Lower lobe of right lung (tissue), 2 donors: ENCODE measurements around the gene EPHA8. TPM values are rescaled to one million over a fixed set of nuclear protein-coding genes. Genes with fewer than 3 reads are reported as not detected.

Experiments used
- ATAC-seq, 2 donors: fragments of 200-7000 bp; cut with Tn5 transposase; one replicate each; pipeline ENCODE4 v1.9.1; 2020 to 2022; ENCODE audit warnings: mild to moderate bottlenecking in 2 of 2, moderate library complexity in 2 of 2
- DNase-seq: peaks from one replicate; pipeline ENCODE4 v3.0.0-alpha.2; 2020
- H3K27ac ChIP-seq: fragments of 200-600 bp; one replicate; pipeline ENCODE4 v1.8.0; 2022
- H3K27me3 ChIP-seq: fragments of 200-600 bp; one replicate; pipeline ENCODE4 v1.8.0; 2022; ENCODE audit warnings: low read depth
- H3K36me3 ChIP-seq: fragments of 200-600 bp; one replicate; pipeline ENCODE4 v1.8.0; 2022; ENCODE audit warnings: mild to moderate bottlenecking
- H3K4me1 ChIP-seq: fragments of 200-600 bp; one replicate; pipeline ENCODE4 v1.8.0; 2022
- H3K4me3 ChIP-seq: fragments of 200-600 bp; one replicate; pipeline ENCODE4 v1.8.0; 2022; ENCODE audit warnings: mild to moderate bottlenecking
- H3K9me3 ChIP-seq: fragments of 200-600 bp; one replicate; pipeline ENCODE4 v1.8.0; 2022
- intact Hi-C: fragments of 100-400 bp; cut with DNase I; formaldehyde crosslinking; loops from one replicate; pipeline ENCODE4 v1.11.0; 2022
- total RNA-seq: library from RNA; stranded (reverse); fragmentation: NEBNext Ultra II Directional; extraction: Animal tissue kit (Norgen Biotek cat#: 25700); gene quantifications from one replicate; pipeline ENCODE4 v1.2.1, GENCODE V29; 2021
- TF ChIP-seq, protein P1 (sequence below): fragments of 200-600 bp; IDR thresholded peaks from one replicate; pipeline ENCODE4 v1.8.0; 2022; ENCODE audit warnings: antibody characterized with exemption, mild to moderate bottlenecking
- donor health status: DM: no; HTN: yes; CAD: no; lungs with severe emphysema.

The EPHA8 gene
- total RNA-seq, 1 donor from 2014 or later: not detected

DNA sequence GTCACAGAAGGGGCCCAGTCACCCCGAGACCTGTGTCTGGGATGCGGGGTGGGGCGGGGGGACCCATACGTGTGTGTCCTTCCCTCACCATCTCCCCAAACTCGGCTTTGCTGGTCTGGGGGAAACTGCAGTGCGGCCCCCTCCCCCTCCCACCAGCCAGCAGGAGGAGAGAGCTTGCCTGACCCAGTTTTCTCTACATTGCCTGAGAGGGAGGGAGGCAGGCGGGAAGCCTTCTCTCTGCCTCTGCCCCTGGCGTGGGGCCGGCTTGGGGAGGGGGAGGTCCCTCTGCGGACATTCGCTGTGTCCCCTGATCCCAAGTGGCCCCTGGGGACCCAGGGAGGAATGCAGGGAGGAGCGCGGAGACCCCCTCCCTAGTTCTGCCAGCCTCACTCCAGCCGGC, 3.9 kb downstream of the EPHA8 start:
- Histone ChIP-seq H3K27ac (no peak overlapping the region), H3K27me3 (peaks cover 56% of the 10 kb centered on the region), H3K4me1 (no peaks in the 10 kb centered on the region), H3K4me3 (no peak overlapping the region), H3K36me3 (no peaks in the 10 kb centered on the region), H3K9me3 (no peaks in the 10 kb centered on the region)
- intact Hi-C loops: no loop called here
- DNase-seq: no peak
- ATAC-seq: no peak
- TF ChIP-seq, protein P1, sequence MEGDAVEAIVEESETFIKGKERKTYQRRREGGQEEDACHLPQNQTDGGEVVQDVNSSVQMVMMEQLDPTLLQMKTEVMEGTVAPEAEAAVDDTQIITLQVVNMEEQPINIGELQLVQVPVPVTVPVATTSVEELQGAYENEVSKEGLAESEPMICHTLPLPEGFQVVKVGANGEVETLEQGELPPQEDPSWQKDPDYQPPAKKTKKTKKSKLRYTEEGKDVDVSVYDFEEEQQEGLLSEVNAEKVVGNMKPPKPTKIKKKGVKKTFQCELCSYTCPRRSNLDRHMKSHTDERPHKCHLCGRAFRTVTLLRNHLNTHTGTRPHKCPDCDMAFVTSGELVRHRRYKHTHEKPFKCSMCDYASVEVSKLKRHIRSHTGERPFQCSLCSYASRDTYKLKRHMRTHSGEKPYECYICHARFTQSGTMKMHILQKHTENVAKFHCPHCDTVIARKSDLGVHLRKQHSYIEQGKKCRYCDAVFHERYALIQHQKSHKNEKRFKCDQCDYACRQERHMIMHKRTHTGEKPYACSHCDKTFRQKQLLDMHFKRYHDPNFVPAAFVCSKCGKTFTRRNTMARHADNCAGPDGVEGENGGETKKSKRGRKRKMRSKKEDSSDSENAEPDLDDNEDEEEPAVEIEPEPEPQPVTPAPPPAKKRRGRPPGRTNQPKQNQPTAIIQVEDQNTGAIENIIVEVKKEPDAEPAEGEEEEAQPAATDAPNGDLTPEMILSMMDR: no peak

DNA sequence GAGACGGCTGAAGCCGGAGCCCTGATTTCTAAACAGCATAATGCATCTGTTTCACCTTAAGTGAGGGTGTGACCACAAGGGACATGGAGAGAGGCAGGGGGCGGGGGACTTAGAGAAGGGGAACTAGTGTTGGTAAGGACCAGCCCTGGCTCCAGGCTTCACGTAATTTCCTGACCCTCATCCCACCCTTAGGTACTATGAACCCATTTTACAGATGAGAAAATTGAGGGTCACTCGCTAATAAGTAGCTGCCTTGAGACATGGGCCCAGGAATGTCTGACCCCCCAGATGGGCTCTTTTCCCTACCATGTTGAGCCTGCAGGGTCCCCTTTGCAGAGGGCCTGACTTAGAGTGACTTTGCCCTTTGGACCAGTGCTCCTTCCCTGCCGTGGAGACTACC, 4.7 kb downstream of the EPHA8 start:
- Histone ChIP-seq H3K36me3 (no peaks in the 10 kb centered on the region), H3K9me3 (no peaks in the 10 kb centered on the region), H3K27ac (no peak overlapping the region), H3K27me3 (peaks cover 56% of the 10 kb centered on the region), H3K4me3 (no peak overlapping the region), H3K4me1 (no peaks in the 10 kb centered on the region)
- TF ChIP-seq, protein P1: no peak
- no peak for ATAC-seq
- DNase-seq: no peak
- intact Hi-C loops: no loop called here

DNA sequence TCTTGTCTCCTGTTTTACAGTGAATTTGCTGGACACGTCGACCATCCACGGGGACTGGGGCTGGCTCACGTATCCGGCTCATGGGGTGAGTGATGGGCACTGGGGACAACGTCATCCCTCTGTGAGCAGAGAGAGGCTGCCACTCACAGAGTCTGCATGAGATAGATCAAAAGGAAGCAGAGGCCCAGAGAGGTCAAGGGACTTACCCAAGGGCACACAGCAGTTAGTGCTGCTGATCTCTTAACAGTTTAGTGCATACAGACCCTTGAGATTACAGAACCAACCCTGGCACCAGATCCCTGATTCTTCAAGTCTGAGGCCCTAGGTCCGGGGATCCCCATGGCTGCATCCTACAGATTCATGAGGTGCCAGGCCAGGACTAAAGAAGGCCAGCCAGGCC, 6.0 kb downstream of the EPHA8 start:
- intact Hi-C loops: no loop called here
- Histone ChIP-seq H3K27ac (no peak overlapping the region), H3K4me3 (no peak overlapping the region), H3K27me3 (peaks cover 54% of the 10 kb centered on the region), H3K36me3 (no peaks in the 10 kb centered on the region), H3K9me3 (no peaks in the 10 kb centered on the region), H3K4me1 (no peaks in the 10 kb centered on the region)
- DNase-seq: no peak
- TF ChIP-seq, protein P1: no peak
- no peak for ATAC-seq

DNA sequence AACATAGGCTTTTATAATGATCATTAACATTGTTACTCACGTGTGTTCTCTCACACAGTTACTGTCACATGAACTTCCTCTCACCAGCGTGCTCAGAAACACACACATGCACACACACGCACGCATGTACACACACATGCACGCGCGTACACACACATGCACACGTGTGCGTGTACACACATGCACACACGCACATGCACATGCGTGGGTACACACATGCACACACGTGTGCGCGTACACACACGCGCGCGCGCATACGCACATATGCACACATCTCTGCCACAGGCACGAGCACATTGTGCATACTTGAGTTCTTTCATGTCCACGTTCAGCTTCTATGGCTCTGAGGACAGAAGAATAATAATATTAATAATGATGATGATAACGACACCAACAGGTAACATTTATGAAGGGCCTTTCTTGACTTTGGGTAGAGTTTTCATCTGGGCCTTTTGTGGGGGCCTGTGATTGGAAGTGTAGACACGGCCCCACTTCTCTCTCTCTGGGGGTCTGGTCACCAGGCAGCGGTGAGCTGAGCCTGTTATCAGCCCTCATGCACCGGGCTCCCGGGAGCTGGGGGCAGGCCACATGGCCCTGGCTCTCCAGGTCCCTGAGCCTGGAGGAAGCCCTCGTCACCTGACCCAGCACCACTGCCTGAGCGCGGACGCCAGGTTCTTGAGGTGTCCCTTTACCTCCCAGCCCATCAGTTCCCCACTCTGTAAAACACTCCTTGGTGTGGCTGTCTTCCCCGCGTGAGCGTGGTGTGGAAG, 7.0 kb downstream of the EPHA8 start:
- DNase-seq (no peak), ATAC-seq (no peak)
- Histone ChIP-seq H3K36me3 (no peaks in the 10 kb centered on the region), H3K4me1 (no peaks in the 10 kb centered on the region), H3K27me3 (peaks cover 43% of the 10 kb centered on the region), H3K27ac (no peak overlapping the region), H3K4me3 (no peak overlapping the region), H3K9me3 (no peaks in the 10 kb centered on the region)
- intact Hi-C loops: no loop called here
- TF ChIP-seq, protein P1: no peak

DNA sequence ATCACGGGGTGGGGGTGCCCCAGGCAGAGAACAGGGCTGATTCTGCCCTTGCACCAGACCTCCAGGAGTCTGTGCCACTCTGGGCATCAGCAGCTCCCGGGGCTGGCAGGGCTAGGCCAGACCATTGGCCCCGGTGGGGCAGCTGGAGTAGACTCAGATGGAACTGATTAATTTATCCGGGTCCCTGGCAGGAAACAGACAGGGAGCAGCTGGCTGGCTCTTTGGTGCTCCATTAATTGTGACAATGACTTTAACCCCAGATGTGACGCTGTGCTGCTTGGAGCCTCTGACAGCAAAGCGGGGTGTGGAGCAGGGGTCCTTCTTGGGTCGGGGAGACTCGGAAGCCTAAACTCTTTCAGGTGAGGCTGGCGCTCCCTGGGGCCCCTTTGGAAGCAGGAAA, 9.5 kb downstream of the EPHA8 start:
- no peak for ATAC-seq
- TF ChIP-seq, protein P1: no peak
- Histone ChIP-seq H3K27me3 (peaks cover 21% of the 10 kb centered on the region), H3K36me3 (no peaks in the 10 kb centered on the region), H3K27ac (no peak overlapping the region), H3K9me3 (no peaks in the 10 kb centered on the region), H3K4me3 (no peak overlapping the region), H3K4me1 (no peaks in the 10 kb centered on the region)
- DNase-seq: no peak
- intact Hi-C loops: no loop called here
